HG03378 (cell line): ENCODE measurements around the gene POU2F1.
A peak's percentile ranks its signal among the peaks of the same experiment; 100 is the strongest.

Experiments used
- ATAC-seq: cut with Tn5 transposase; IDR thresholded peaks from one replicate; pipeline ENCODE4 v1.9.1; 2021; ENCODE audit warnings: mild to moderate bottlenecking, moderate library complexity; ENCODE audit not compliant: unreplicated experiment

Gene POU2F1

GRCh38 chr1:167360120-167360519 lies 139.4 kb downstream of the POU2F1 start:
- ATAC-seq = no peak

DNA sequence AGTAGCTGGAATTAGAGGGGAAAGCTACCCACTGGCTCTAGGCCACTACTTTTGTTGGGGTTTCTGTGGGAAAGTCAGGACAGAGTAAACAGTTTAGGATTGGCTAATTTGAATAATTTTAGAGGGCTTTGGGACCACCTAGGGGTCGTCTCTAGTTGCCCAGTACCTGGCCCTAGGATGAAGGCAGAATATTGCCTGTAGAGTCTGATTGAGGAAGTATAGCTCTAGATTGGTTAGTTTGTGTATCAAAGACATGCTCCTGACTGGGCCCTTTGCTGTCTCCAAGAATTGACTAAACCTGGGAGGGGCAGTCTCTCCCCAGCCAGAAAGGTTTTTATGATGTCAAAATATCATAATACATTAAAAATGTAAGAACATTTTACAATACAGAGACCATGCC lies 142.0 kb downstream of the POU2F1 start:
- no peak for ATAC-seq

GRCh38 chr1:167364826-167365225 lies 144.1 kb downstream of the POU2F1 start:
- ATAC-seq = no peak

GRCh38 chr1:167365360-167365759 lies 144.7 kb downstream of the POU2F1 start:
- no peak for ATAC-seq

GRCh38 chr1:167367705-167368104 lies 147.0 kb downstream of the POU2F1 start:
- ATAC-seq = no peak

- no peak for ATAC-seq
These were observed 148.5 kb downstream of the POU2F1 start for GRCh38 chr1:167369175-167369574.

DNA sequence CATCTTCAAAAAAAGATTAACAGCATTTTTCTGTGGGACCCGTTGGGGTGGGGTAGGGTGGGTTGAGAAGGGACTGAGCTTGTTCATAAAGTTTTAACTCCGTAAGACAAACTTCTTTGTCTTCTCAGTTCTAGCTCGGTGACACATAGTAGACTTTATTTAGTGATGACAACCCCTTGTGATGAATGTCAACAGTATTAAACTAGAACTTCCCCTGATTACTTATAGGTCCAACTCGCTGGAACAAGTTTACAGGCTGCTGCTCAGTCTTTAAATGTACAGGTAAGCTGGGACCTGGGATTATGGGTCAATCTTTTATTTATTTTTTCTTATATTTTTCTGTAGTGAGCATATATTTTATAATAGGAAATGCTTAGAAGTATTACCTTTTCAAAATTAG lies 149.2 kb downstream of the POU2F1 start:
- ATAC-seq = no peak

GRCh38 chr1:167371030-167371429 lies 150.3 kb downstream of the POU2F1 start:
- no peak for ATAC-seq

GRCh38 chr1:167373398-167373797 lies 152.7 kb downstream of the POU2F1 start:
- no peak for ATAC-seq

DNA sequence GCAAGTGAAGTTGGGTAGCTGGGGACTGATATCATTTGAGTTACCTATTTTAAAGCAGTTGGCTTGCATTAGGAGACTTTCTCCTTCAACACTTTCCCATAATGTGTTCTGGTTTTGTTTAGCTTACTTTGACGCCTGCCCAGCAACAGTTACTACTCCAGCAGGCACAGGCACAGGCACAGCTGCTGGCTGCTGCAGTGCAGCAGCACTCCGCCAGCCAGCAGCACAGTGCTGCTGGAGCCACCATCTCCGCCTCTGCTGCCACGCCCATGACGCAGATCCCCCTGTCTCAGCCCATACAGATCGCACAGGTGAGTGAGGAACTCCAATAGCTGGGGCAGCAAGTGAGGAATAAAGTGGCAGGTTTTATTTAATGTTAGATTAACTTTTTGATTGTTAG lies 153.3 kb downstream of the POU2F1 start:
- no peak for ATAC-seq

GRCh38 chr1:167375949-167376348 lies 155.3 kb downstream of the POU2F1 start:
- no peak for ATAC-seq

- no peak for ATAC-seq
These were observed 166.7 kb downstream of the POU2F1 start for GRCh38 chr1:167387251-167387910.

DNA sequence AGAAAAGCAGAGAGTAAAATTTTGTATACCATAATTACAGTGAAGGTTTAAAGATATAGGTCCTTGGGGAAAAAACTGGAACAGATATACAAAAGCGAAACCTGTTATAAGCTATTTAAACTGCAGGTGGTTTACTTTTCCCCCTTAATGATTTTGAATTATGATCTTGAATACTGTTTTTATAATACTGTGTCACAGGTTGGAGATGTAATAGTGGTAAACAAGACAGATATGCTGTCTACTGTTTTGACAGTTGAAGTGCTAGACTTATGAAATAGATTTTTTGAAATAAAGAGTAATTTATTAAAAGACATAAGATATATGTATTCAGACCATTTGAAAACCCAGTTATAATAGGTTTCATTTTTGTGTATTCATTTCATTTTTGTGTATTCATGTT lies 168.3 kb downstream of the POU2F1 start:
- ATAC-seq = no peak

DNA sequence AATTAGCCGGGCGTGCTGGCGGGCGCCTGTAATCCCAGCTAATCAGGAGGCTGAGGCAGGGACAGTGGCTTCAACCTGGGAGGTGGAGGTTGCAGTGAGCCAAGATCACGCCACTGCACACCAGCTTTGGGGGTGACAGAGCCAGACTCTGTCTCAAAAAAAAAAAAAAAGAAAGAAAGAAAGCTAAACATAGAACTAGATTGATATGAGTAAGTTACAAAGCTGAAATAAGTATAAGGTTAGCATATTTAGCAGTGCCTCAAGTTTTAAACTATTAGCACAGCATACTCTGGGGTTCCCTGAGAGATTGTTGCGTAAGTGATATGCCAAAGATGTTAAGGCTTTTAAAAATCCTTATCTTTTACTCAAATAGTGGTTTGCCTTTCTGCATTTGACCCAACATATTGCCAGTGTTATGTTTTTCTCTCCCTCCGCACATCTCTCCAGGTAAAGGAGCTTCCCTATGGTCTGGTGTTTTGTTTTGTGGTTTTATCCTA lies 171.6 kb downstream of the POU2F1 start:
- no peak for ATAC-seq

GRCh38 chr1:167400359-167400953 lies 179.8 kb downstream of the POU2F1 start:
- no peak for ATAC-seq

DNA sequence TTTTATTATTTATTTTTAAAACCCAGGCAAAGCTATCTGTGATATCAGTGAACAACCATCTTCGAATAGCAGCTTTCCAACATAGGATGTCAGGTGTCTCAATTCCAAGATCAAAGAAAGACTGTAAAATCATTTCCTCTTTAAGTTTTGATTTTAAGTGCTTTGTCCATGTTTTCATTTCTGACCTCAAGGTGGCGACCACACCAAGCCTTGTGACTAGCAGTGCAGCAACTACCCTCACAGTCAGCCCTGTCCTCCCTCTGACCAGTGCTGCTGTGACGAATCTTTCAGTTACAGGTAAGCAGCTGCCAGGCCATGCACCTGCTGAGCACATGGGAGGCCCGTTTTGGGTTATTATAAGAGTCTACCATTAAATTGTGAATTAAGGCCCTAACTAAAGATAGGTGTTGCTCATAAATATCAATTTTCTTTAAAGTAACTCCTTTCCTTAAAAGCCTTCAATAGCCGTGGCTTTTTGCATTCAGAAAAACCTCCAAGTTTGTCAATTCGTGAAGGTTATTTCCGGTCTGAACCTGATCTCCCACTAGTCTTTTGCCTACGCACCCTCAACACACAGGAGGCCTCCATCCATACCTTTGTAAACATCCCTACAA lies 180.7 kb downstream of the POU2F1 start:
- ATAC-seq = peak; percentile 74

DNA sequence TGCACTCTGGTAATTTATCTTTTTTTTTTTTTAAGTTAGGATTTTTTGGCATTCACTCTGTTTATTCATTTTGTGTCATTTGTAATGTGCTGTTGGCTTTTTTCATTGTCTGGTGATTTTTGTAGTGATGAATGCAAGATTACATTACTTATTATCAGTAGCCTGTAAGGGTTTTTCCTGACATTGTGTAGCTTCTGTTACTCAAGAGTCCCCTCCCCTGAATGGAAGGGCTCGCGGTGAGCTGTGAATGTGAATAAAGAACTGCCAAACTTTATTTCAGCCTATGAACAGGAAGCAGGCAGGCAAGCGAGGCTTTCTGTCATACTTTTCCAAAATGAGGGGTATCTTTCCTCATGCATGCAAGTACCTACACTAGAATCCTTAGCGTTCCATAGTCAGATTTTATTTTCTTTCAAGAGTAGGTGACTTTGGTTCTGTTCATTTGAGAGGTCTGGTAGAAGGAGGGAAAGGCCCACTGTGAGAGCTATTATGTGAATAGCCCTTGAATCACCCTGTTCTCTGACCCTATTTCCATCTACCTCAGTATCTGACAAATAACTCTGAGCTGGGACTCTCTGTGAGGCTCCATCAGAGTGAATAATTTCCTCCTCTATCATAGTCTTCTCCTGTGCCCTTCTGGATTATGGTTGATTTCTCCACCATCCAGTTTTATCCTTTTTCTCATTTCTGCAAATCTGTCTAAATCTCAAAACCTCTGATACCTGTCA lies 183.6 kb downstream of the POU2F1 start:
- no peak for ATAC-seq

DNA sequence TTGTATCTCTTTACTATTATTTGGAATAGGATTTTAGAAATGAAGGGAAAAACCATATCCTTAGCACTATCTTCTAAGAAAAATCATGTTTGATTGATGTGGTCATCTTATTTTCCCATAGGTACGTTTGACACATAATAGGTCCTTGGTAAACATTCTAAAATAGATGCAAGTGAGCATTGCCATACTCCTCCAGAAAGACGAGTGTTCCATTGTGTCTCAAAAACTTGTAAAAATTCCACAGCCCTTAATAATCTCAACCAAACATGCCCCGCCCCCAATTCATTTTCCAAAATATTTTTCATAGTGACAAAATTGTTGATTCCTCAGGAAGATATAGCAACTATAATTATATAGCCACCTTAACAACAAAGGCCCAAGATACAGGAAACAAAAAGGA lies 184.2 kb downstream of the POU2F1 start:
- ATAC-seq = no peak

- no peak for ATAC-seq
These were observed 187.7 kb downstream of the POU2F1 start for GRCh38 chr1:167408355-167408754.

DNA sequence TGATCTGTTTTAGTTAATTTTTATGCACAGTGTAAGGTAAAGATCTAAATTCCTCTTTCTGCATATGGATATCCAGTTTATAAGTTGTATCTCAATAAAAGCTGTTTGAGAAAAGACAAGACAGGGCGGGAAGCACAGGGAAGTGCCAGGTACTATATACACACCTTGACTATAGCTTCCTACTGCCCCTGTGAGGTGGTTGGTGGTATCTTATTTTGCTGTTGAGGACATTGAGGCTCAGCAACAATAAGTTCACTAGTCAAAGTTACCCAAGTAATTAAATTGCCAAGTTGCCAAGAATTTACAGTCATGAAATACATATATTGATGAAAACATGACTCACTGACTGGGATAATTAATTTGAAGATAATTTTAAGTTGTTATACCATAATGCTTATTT lies 188.5 kb downstream of the POU2F1 start:
- ATAC-seq = no peak

- ATAC-seq = no peak
These were observed 191.4 kb downstream of the POU2F1 start for GRCh38 chr1:167412072-167412471.

GRCh38 chr1:167412920-167413319 lies 192.2 kb downstream of the POU2F1 start:
- ATAC-seq = no peak
